ENCODE measurements around the gene PCP2. TPM values are rescaled to one million over a fixed set of nuclear protein-coding genes. Genes with fewer than 3 reads are reported as not detected.
A peak's percentile ranks its signal among the peaks of the same experiment; 100 is the strongest.

Gene PCP2
- total RNA-seq, 1 donor = not detected

- no peaks in the 10 kb centered on the region for H3K27me3 ChIP-seq (ENCODE audit: insufficient read depth, low read length)
- H3K9me3 ChIP-seq (ENCODE audit: low read depth, low read length) = no peaks in the 10 kb centered on the region
- TF ChIP-seq, protein P1, sequence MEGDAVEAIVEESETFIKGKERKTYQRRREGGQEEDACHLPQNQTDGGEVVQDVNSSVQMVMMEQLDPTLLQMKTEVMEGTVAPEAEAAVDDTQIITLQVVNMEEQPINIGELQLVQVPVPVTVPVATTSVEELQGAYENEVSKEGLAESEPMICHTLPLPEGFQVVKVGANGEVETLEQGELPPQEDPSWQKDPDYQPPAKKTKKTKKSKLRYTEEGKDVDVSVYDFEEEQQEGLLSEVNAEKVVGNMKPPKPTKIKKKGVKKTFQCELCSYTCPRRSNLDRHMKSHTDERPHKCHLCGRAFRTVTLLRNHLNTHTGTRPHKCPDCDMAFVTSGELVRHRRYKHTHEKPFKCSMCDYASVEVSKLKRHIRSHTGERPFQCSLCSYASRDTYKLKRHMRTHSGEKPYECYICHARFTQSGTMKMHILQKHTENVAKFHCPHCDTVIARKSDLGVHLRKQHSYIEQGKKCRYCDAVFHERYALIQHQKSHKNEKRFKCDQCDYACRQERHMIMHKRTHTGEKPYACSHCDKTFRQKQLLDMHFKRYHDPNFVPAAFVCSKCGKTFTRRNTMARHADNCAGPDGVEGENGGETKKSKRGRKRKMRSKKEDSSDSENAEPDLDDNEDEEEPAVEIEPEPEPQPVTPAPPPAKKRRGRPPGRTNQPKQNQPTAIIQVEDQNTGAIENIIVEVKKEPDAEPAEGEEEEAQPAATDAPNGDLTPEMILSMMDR (IDR thresholded peaks at IDR 0.05; ENCODE audit: extremely low read depth, low read depth, low read length) = no peak
- H2AFZ ChIP-seq (ENCODE audit: low read length) = no peak within 1 kb of the TSS
- no peaks in the 10 kb centered on the region for H4K20me1 ChIP-seq (ENCODE audit: insufficient read depth, low read length)
- H3K36me3 ChIP-seq (ENCODE audit: insufficient read depth, low read length) = no peaks in the 10 kb centered on the region
- no peak within 1 kb of the TSS for H3K4me2 ChIP-seq (ENCODE audit: insufficient read depth, low read length)
- no peaks in the 10 kb centered on the region for H3K4me1 ChIP-seq (ENCODE audit: insufficient read depth, low read length)
- no peak within 1 kb of the TSS for H3K4me3 ChIP-seq (ENCODE audit: insufficient read depth, low read length)
- H3K79me2 ChIP-seq (ENCODE audit: insufficient read depth, low read length) = no peaks in the 10 kb centered on the region
- peak; percentile 60 for DNase-seq (ENCODE audit: insufficient read length, low spot score, missing footprints)
- H3K27ac ChIP-seq (ENCODE audit: low read depth, low read length) = no peak within 1 kb of the TSS
Measured at GRCh38 chr19:7668842-7669241, 35.3 kb upstream of the PCP2 start, which contains the start of gene RETN. Gene RETN, plus strand, starts transcription at chr19:7669049. Its CDS starts 278 bp downstream, at chr19:7669327.

DNA sequence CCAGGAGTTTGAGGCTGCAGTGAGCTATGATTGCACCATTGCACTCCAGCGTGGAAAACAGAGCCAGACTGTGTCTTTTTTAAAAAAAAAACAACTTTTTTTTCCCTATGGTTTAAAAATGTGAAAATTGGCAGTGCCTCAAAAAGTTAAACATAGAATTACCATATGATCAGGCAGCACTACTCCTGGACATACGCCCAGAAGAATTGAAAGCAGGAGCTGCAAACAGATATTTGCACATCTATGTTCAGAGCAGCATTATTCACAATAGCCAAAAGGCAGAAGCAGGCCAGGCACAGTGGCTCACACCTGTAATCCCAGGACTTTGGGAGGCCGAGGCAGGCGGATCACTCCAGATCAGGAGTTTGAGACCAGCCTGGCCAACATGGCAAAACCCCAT, 31.6 kb upstream of the PCP2 start:
- no peaks in the 10 kb centered on the region for H3K27me3 ChIP-seq (ENCODE audit: insufficient read depth, low read length)
- H3K4me2 ChIP-seq (ENCODE audit: insufficient read depth, low read length) = no peak overlapping the region
- no peaks in the 10 kb centered on the region for H3K79me2 ChIP-seq (ENCODE audit: insufficient read depth, low read length)
- H3K9me3 ChIP-seq (ENCODE audit: low read depth, low read length) = no peaks in the 10 kb centered on the region
- no peak overlapping the region for H3K27ac ChIP-seq (ENCODE audit: low read depth, low read length)
- no peaks in the 10 kb centered on the region for H4K20me1 ChIP-seq (ENCODE audit: insufficient read depth, low read length)
- H3K4me3 ChIP-seq (ENCODE audit: insufficient read depth, low read length) = no peak overlapping the region
- peak; percentile 71 for DNase-seq (ENCODE audit: insufficient read length, low spot score, missing footprints)
- no peaks in the 10 kb centered on the region for H3K4me1 ChIP-seq (ENCODE audit: insufficient read depth, low read length)
- H2AFZ ChIP-seq (ENCODE audit: low read length) = no peak overlapping the region
- H3K36me3 ChIP-seq (ENCODE audit: insufficient read depth, low read length) = no peaks in the 10 kb centered on the region
- TF ChIP-seq, protein P1 (IDR thresholded peaks at IDR 0.05; ENCODE audit: extremely low read depth, low read depth, low read length) = no peak

- Histone ChIP-seq H3K9me3 (ENCODE audit: low read depth, low read length) (no peaks in the 10 kb centered on the region), H3K4me3 (ENCODE audit: insufficient read depth, low read length) (no peak overlapping the region), H4K20me1 (ENCODE audit: insufficient read depth, low read length) (no peaks in the 10 kb centered on the region), H2AFZ (ENCODE audit: low read length) (no peak overlapping the region), H3K4me1 (ENCODE audit: insufficient read depth, low read length) (no peaks in the 10 kb centered on the region), H3K79me2 (ENCODE audit: insufficient read depth, low read length) (no peaks in the 10 kb centered on the region), H3K4me2 (ENCODE audit: insufficient read depth, low read length) (no peak overlapping the region), H3K27ac (ENCODE audit: low read depth, low read length) (no peak overlapping the region), H3K36me3 (ENCODE audit: insufficient read depth, low read length) (no peaks in the 10 kb centered on the region), H3K27me3 (ENCODE audit: insufficient read depth, low read length) (no peaks in the 10 kb centered on the region)
- peak; percentile 38 for DNase-seq (ENCODE audit: insufficient read length, low spot score, missing footprints)
- TF ChIP-seq, protein P1 (IDR thresholded peaks at IDR 0.05; ENCODE audit: extremely low read depth, low read depth, low read length) = no peak
Measured at GRCh38 chr19:7663706-7664105, 30.2 kb upstream of the PCP2 start.

DNA sequence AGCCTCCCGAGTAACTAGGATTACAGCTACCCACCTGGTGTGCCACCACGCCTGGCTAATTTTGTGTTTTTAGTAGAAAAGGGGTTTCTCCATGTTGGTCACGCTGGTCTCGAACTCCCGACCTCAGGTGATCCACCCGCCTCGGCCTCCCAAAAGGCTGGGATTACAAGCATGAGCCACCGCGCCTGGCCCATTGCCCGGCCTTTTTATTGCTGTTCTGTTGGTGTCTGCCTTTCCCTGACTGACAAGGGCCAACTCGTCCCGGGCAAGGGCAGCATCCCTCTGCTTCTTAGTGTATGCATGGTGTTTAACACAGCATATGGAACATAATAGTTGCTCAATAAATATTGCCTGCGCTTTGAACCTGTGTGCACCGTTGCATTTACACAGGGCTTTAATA, 29.1 kb upstream of the PCP2 start:
- Histone ChIP-seq H3K27ac (ENCODE audit: low read depth, low read length) (no peak overlapping the region), H3K27me3 (ENCODE audit: insufficient read depth, low read length) (peaks cover 4% of the 10 kb centered on the region), H3K4me3 (ENCODE audit: insufficient read depth, low read length) (no peak overlapping the region), H3K4me2 (ENCODE audit: insufficient read depth, low read length) (no peak overlapping the region), H3K9me3 (ENCODE audit: low read depth, low read length) (no peaks in the 10 kb centered on the region), H3K4me1 (ENCODE audit: insufficient read depth, low read length) (no peaks in the 10 kb centered on the region), H2AFZ (ENCODE audit: low read length) (no peak overlapping the region), H3K36me3 (ENCODE audit: insufficient read depth, low read length) (no peaks in the 10 kb centered on the region), H4K20me1 (ENCODE audit: insufficient read depth, low read length) (no peaks in the 10 kb centered on the region), H3K79me2 (ENCODE audit: insufficient read depth, low read length) (no peaks in the 10 kb centered on the region)
- DNase-seq (ENCODE audit: insufficient read length, low spot score, missing footprints) = no peak
- TF ChIP-seq, protein P1 (IDR thresholded peaks at IDR 0.05; ENCODE audit: extremely low read depth, low read depth, low read length) = no peak

All from osteoblast (primary cell).